SKM-1 (cell line): ENCODE data around the gene AGAP4.
"Not testable (repeated sequence)": the region's sequence is repeated elsewhere in the genome, so short reads cannot be mapped to it uniquely, and the experiment has no call there.

ENCODE experiments used
- DNase-seq: peaks from one replicate; lab custom pipeline; 2025; ENCODE audit not compliant: unreplicated experiment; lab: John Stamatoyannopoulos, UW

The AGAP4 gene

DNA sequence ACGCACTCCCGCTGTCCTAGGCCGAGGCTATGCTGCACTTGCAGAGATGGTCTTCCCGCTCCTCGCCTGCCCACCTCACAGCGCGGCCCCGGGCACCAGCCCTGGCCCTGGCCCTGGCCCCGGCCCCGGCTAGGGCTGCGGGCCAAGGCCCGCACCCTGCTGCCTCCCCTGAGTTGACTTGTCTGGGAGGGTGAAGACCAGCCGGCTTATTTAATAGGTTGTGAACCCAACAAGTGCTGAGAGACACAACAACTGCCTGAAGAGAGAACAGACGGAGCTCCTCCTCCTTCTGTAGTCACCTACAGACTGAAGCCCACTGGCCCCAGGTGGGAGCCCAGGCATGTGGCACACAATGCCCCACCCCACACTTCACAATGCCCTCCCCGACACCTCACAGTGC is at the start of gene AGAP4:
AGAP4 (minus strand) TSS at position 101 of the 400 bp plus-strand sequence. CDS start 153 bp downstream, outside the sequence.
- not testable (repeated sequence) for DNase-seq

DNA sequence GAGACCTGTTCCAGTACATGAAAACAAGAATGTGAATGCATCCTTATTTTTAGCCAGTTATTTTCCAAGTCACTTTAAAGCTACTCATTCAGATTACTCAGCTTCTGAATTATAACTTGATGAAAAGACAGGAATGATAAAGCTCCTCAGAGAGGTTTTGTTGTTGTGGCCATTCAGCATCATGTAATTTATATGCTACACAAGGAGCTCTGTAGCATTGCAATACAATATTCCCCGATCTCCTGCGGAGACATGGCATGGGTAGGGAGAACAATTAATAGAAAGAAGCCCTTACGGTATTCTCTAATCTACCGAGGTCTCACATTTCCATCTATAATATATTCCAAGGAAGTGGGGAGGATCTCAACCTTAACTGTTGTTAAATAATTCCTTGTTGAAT is 43.4 kb upstream of the AGAP4 start:
- not testable (repeated sequence) for DNase-seq

- DNase-seq: not testable (repeated sequence)
These were observed 42.4 kb upstream of the AGAP4 start for GRCh38 chr10:45889539-45890230.

- not testable (repeated sequence) for DNase-seq
These were observed 35.6 kb upstream of the AGAP4 start for GRCh38 chr10:45882880-45883279.

- DNase-seq: not testable (repeated sequence)
These were observed 18.1 kb upstream of the AGAP4 start for GRCh38 chr10:45865404-45865803.

DNA sequence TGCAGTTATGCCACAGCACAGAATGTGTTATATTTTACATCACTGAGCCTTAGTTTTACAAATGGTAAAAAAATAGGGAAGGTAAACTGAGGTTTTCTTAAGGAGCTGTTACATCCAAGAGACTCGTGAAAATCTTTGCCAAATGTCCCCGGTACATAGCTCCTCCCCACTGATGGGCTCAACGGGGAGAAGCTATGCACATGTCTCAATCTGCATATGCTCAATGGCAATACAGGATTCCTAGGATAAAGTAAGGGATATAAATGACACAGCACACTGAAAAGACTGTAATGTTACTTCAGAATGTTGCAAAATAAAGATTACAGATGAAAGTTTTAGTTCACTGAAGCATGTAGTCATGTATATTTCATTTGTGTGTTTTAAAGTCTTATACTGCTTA is 17.0 kb upstream of the AGAP4 start:
- not testable (repeated sequence) for DNase-seq

DNA sequence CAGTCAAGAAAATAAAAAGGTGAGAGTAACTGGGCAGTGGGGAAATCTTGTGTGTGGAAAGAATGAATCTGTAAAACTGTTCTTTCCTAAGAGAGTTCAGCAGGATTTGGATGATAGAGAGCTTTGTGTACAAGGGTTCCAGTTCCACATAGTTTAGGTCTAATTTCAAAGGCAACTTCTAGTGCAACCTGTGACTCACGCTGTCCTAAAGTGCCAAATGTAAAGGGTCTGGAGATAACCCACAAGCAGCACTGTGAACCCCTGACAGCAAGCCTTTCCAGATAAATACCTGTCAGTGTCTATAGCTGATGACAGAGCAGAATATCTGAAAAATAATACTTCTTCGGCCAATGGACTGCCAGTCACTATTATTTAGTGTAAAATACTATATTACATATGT is 16.3 kb upstream of the AGAP4 start:
- DNase-seq: not testable (repeated sequence)

GRCh38 chr10:45857931-45858330 is 10.6 kb upstream of the AGAP4 start:
- not testable (repeated sequence) for DNase-seq

DNA sequence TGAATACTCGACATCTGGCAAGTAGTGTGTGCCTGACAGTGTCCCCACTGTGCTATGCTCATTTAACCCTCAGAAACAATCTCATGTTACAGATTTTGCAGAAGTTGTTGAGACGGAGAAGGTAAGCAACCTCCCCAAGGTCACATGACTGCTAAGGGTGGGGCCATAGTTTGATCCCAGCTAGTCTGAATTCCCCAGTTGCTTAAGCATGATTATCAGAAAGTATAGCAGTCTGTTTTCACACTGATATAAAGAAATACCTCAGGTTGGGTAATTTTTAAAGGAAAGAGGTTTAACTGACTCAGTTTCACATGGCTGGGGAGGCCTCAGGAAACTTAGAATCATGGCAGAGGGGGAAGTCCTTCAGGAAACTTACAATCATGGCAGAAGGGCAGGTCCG is 1.2 kb upstream of the AGAP4 start:
- not testable (repeated sequence) for DNase-seq

DNA sequence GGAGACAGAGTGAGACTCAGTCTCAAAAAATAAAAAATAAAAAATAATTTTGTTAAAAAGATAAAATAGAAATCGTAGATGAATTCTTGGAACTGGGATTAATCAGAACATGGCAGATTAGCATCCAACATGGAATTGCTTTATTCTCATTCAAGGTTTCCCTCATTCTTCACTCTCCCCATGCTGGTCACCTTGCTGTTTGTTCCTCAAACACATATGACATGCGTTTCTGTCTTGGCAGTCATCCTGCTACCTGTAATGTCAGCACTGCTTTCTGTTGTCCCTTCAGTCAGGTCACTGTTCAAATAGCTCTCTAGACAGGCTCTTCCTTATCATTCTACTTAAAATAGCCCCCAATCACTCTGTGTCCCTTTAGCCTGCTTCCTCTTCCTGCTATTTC is 24.4 kb downstream of the AGAP4 start:
- DNase-seq: not testable (repeated sequence)

DNA sequence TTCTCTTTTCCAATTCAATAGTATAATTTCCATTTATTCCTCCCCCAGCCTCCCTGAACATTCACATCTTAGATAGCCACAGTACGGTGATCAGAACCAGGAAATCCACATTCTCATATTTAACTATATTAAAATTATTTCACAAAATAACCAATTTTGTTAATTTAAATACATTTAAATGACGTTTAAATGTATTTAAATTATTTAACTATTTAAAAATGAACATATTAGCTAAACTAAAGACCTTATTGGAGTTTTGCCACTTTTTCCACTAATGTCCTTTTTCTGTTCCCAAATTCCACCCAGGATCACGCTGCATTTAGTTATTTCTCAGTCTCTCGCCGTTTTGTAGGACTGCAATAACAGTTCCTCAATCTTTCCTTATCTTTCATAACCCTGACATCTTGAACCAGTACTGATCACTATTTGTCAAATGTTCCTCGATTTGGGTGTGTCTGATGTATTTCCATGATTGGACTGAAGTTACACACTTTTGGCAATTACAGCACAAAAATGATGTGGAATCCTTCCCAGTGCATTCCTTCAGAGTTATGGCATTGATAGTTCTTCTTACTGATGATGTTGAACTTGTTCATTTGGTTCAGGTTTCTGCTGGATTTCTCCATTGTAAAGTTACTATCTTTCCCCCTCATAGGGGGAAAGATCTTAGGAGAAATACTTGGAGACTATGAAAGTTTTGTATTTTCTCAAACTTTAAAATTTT is 27.0 kb downstream of the AGAP4 start:
- not testable (repeated sequence) for DNase-seq

GRCh38 chr10:45819552-45819951 is 27.7 kb downstream of the AGAP4 start:
- no peak for DNase-seq

GRCh38 chr10:45817912-45818311 is 29.4 kb downstream of the AGAP4 start:
- DNase-seq: no peak

DNA sequence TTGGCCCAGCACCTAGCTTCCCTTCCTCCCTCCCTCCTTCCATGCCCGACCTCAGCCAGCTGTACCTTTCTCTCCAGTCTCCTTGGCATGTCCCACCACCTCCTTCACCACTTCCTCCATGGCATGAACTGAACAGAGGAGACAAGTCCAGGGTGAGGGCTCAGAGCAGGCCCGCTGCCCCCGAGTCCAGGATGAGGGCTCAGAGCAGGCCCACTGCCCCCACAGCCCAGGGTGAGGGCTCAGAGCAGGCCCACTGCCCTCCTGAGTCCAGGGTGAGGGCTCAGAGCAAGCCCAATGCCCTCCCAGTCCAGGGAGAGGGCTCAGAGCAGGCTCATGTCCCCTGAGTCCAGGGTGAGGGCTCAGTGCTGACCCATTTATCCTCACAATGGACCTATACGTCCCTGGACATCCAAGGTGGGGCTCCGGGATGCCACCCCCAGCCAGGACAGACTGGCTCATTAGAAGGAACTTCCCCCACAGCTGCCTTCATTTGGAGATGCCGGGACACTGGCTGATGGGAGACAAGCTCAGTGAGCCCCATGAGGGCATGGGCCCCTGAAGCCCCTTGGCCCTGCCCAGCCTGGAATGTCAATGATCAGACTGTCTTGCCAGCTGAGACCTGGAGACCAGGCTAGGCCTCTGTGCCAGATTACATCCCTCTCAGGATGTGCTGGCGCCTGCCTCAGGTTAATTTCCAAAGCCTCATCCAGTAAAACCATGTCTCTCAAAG is 30.0 kb downstream of the AGAP4 start:
- DNase-seq: no peak

DNA sequence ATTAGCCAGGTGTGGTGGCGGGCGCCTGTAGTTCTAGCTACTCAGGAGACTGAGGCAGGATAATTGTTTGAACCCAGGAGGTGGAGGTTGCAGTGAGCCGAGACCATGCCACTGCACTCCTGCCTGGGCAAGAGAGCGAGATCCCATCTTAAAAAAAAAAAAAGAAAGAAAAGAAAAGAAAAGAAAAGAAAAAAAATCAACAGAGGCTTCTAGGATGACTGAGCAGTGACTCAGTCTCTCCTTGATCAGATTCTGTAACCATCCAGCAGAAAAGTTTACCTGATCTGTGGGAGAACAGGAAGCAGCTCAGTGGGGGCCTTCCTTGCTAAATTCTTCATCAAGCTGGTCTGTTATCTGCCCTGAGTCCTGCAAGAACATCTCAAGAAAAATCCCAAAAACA is 33.2 kb downstream of the AGAP4 start:
- DNase-seq: not testable (repeated sequence)

GRCh38 chr10:45812959-45813358 is 34.3 kb downstream of the AGAP4 start:
- not testable (repeated sequence) for DNase-seq

DNA sequence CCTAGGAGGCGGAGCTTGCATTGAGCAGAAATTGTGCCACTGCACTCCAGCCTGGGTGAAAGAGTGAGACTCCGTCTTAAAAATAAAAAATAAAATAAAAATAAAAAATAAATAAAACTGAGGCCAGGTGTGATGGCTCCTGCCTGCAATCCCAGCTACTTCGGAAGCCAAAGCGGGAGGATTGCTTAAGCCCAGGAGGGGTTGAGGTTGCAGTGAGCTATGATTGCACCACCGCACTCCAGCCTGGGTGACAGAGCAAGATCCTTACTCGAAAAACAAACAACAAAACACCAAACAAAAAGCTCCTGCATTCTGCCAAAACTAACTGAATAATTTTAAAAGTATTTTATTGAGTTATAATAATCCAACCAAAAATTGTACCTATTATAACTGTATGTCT is 36.2 kb downstream of the AGAP4 start:
- no peak for DNase-seq

GRCh38 chr10:45809837-45810236 is 37.5 kb downstream of the AGAP4 start:
- DNase-seq: no peak

DNA sequence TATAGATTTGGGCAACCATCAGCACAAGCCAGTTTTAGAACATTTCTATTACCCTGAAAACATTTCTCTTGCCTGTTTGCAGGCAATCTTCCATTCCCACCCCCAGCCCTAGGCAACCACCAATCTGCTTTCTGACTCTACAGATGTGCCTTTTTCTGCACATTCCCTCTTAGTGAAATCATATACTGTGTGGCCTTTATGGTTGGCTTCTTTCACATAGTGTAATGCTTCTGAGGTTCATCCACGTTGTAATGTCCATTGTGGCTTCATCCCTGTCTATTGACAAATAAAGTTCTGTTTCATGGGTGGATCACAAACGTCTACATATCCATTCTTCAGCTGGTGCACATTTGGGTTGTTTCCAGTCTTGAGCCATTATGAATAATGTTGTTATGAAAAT is 42.3 kb downstream of the AGAP4 start:
- not testable (repeated sequence) for DNase-seq

GRCh38 chr10:45803060-45804010 is 44.0 kb downstream of the AGAP4 start:
- not testable (repeated sequence) for DNase-seq

- DNase-seq: not testable (repeated sequence)
These were observed 52.5 kb downstream of the AGAP4 start for GRCh38 chr10:45794761-45795160.
